Stimulated activated CD4-positive, alpha-beta T cell treated with anti-CD3 and anti-CD28 coated beads, Interleukin-1b, Interleukin-23, amount 100 ng/mL, for 24 hours (primary cell): Measurements from ENCODE around the gene ZNF681.
"Not testable (repeated sequence)": the region's sequence is repeated elsewhere in the genome, so short reads cannot be mapped to it uniquely, and the experiment has no call there.

Experiments
- DNase-seq, 4 experiments: peaks; one replicate each; pipeline ENCODE4 v3.0.0-alpha.2; 2020; ENCODE audit warnings: low read depth in 4 of 4, low spot score in 1 of 4

Gene ZNF681

GRCh38 chr19:23774106-23774505, 15.4 kb upstream of the ZNF681 start:
- no peak for DNase-seq

GRCh38 chr19:23772675-23773063, 14.0 kb upstream of the ZNF681 start:
- DNase-seq = no peak

- no peak for DNase-seq
Measured at GRCh38 chr19:23771761-23772674, 13.3 kb upstream of the ZNF681 start.

- no peak for DNase-seq
Measured at GRCh38 chr19:23771316-23771715, 12.6 kb upstream of the ZNF681 start.

GRCh38 chr19:23770672-23771250, 12.1 kb upstream of the ZNF681 start:
- no peak for DNase-seq

- no peak for DNase-seq
Measured at GRCh38 chr19:23769691-23770468, 11.2 kb upstream of the ZNF681 start.

- DNase-seq = no peak
Measured at GRCh38 chr19:23766951-23767350, 8.3 kb upstream of the ZNF681 start.

GRCh38 chr19:23764781-23765180, 6.1 kb upstream of the ZNF681 start:
- no peak for DNase-seq

GRCh38 chr19:23762884-23763711, 4.4 kb upstream of the ZNF681 start:
- DNase-seq = peak; percentile 65 to 73 (median 70)

GRCh38 chr19:23762548-23762883, 3.8 kb upstream of the ZNF681 start:
- DNase-seq = no peak

GRCh38 chr19:23760326-23760725, 1.6 kb upstream of the ZNF681 start:
- DNase-seq = not testable (repeated sequence)

GRCh38 chr19:23743633-23744232, 15.0 kb downstream of the ZNF681 start:
- DNase-seq = not testable (repeated sequence)

- not testable (repeated sequence) for DNase-seq
Measured at GRCh38 chr19:23730729-23731465, 27.8 kb downstream of the ZNF681 start.

GRCh38 chr19:23724161-23724560, 34.5 kb downstream of the ZNF681 start:
- DNase-seq = not testable (repeated sequence)

- DNase-seq = no peak
Measured at GRCh38 chr19:23718802-23719201, 39.9 kb downstream of the ZNF681 start.

GRCh38 chr19:23716792-23717191, 41.9 kb downstream of the ZNF681 start:
- no peak for DNase-seq

- no peak for DNase-seq
Measured at GRCh38 chr19:23709347-23709746, 49.3 kb downstream of the ZNF681 start.

GRCh38 chr19:23706657-23707056, 52.0 kb downstream of the ZNF681 start:
- DNase-seq = no peak

- no peak for DNase-seq
Measured at GRCh38 chr19:23699521-23699860, 59.2 kb downstream of the ZNF681 start.
